ENCODE results near the gene NMNAT3. TPM values are rescaled to one million over a fixed set of nuclear protein-coding genes. Genes with fewer than 3 reads are reported as not detected.

Gene NMNAT3
- total RNA-seq, 2 donors from 2014 or later = 6.4 to 9.5 TPM

DNA sequence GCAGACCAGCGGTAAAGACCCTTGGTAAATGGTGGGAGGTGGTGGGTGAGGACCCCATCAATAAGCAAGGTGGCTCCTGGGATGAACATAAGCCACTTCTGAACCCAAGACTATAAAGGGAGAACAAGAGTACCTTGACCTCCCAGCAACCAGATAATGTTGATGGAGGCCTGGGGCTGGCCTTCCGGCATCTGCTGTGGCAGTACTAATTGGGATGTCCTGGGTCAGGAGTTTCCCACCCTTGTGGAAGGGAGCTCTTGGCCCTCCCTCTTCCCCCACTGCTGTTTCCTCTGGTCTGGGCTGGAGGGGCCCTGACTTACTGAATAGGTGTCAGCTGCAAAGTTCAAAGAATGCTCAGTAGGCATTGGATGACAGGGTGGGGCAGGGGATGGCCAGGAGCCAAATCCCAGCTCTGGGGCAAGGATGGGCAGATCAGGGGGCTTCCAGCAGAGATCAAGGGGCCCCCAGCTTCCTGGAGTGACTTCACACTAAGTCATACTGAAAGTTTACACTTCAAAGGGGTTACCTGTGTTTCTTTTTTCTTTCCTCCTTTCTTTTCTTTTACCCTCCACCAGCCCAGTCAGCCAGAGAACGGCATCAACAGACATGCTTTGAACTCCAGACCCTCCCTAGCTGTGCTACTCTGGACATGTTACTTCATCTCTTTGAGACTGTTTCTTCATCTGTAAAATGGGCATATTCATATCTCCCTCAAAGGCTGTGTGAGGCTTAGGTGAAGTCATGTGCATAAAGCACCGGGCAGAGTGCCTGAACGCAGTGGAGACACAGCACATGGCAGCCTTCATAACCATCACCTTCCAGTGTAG lies 139.8 kb downstream of the NMNAT3 start:
- no peaks in the 10 kb centered on the region for H3K36me3 Mint-ChIP-seq (ENCODE audit: insufficient read depth in 2 of 2)
- no peaks in the 10 kb centered on the region for H3K9me3 Mint-ChIP-seq
- no peak overlapping the region for H3K4me3 Mint-ChIP-seq
- H3K4me1 Mint-ChIP-seq (ENCODE audit: low read depth) = peaks cover 22% of the 10 kb centered on the region
- peaks cover 63% of the 10 kb centered on the region for H3K27me3 Mint-ChIP-seq (ENCODE audit: low read depth)
- H3K27ac Mint-ChIP-seq = no peak overlapping the region
- DNase-seq (peak; percentile 11 to 18), ATAC-seq (replicated peaks in 1 of 2) (peak; percentile 40 to 61)

DNA sequence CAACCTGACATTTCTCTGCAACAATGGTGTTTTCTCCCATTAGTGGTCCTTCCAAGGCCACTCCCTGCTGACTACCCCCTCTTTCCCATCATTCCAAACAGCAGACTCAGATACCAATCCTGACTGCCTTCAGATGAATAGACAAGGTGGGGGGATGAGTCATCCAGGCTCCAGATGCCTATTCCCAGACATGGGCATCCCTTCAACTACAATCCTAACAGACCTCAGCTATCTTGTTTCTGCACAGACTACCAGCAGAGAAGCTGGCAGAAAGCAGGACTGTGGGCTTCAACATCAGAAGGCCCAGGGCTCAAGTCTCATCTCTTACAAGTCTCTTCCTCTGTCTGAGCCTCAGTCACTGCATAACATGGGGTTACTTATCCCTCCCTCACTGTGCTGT lies 140.4 kb downstream of the NMNAT3 start:
- Mint-ChIP-seq H3K9me3 (no peaks in the 10 kb centered on the region), H3K36me3 (ENCODE audit: insufficient read depth in 2 of 2) (no peaks in the 10 kb centered on the region), H3K27me3 (ENCODE audit: low read depth) (peaks cover 58% of the 10 kb centered on the region), H3K27ac (no peak overlapping the region), H3K4me1 (ENCODE audit: low read depth) (peaks cover 22% of the 10 kb centered on the region), H3K4me3 (no peak overlapping the region)
- DNase-seq = no peak
- no peak for ATAC-seq (replicated peaks in 1 of 2)

DNA sequence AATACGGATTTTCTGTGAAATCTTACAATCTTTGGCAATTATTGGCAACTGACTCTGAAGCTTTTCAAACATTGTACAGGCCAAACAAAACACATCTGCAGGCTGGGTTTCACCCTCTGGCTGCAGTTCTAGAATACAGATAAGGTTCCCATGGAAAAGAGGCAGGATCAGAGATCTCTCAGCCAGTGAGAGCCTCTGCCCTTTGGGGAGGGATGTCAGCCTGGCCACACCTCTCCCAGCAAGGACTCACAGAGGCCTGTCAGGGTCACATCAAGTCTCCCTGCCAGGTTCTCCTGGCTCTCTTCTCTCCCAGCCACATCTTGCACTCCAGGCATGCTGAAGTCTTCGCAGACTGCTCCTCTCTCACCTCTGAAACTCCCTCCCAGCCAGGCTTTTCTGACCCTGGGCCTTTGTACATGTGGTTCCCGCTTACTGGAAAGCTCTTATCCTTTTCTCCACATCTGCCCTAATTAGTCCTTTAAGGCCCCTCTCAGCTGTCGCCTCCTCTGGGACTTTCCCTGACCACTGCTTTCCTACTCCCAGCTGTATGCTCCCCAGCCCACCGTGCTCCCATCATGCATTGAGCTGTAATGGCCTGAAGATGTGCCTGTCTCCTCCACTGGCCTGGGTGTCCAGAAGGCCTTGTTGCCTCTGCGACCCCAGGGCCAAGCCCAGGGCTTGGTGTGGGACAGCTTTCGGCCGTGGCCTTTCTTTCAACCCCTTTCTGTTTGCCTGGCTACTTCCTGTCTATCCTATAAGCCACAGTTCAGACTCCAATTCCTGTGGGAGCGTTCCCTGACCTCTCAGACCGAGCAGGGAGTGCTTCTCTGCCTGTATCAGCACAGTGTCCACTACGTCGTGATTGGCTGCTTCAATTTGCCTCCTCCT lies 142.5 kb downstream of the NMNAT3 start:
- H3K9me3 Mint-ChIP-seq = no peaks in the 10 kb centered on the region
- no peak overlapping the region for H3K4me3 Mint-ChIP-seq
- DNase-seq (no peak), ATAC-seq (replicated peaks in 1 of 2) (no peak)
- H3K27ac Mint-ChIP-seq = no peak overlapping the region
- H3K27me3 Mint-ChIP-seq (ENCODE audit: low read depth) = peaks cover 37% of the 10 kb centered on the region
- H3K36me3 Mint-ChIP-seq (ENCODE audit: insufficient read depth in 2 of 2) = no peaks in the 10 kb centered on the region
- peaks cover 16% of the 10 kb centered on the region for H3K4me1 Mint-ChIP-seq (ENCODE audit: low read depth)

DNA sequence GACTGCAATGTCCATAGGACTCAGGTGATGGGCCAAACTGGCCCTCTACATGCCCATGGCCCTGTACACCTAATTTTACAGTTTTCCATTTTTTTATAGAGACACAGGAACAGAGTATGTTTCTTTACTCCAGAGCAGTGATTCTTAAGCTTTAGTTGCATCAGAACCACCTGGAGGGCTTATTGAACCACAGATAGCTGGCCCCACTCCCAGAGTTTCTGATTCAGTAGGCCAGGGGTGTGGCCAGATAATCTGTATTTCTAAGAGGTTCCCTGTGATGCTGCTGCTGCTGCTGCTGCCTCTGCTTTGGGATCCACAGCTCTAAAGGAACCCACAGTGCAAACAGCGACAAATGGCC lies 143.3 kb downstream of the NMNAT3 start:
- Mint-ChIP-seq H3K36me3 (ENCODE audit: insufficient read depth in 2 of 2) (no peaks in the 10 kb centered on the region), H3K4me1 (ENCODE audit: low read depth) (peaks cover 16% of the 10 kb centered on the region), H3K4me3 (no peak overlapping the region), H3K9me3 (no peaks in the 10 kb centered on the region), H3K27ac (no peak overlapping the region), H3K27me3 (ENCODE audit: low read depth) (peaks cover 32% of the 10 kb centered on the region)
- no peak for DNase-seq
- ATAC-seq (replicated peaks in 1 of 2) = no peak

DNA sequence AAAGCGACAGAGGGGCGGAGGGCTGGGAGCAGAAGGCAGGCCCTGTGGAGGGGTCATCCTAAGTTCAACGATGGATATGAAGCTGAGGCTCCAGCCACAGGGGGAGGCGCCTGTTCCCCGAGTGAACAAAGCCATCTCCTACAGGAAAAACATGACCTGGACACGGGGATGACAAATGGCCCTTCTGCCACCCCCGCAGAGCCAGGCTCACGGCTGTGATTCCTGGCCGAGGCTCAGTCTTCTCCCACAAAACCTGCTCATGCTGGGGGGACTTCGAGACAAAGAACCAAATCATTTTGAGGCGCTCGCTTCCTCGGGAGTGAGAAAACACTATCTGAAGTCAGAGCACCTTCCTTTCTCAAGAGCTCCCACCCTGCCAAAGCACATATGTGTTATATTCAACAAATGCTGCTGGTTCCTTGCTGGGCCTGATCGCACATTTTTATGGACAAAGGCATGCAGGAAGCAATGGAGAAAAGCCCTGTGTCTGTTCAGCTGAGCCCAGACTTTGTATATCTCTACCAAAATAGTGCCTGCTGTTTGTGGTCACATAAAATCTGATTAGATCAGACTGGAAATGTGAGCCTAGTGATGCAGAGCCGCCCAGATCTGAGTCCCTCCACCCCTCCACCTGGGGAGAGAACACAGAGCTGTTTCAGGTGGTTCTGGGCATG lies 143.9 kb downstream of the NMNAT3 start:
- Mint-ChIP-seq H3K4me1 (ENCODE audit: low read depth) (peaks cover 15% of the 10 kb centered on the region), H3K4me3 (no peak overlapping the region), H3K27ac (no peak overlapping the region), H3K36me3 (ENCODE audit: insufficient read depth in 2 of 2) (no peaks in the 10 kb centered on the region), H3K27me3 (ENCODE audit: low read depth) (peaks cover 30% of the 10 kb centered on the region), H3K9me3 (no peaks in the 10 kb centered on the region)
- no peak for ATAC-seq (replicated peaks in 1 of 2)
- DNase-seq = no peak

DNA sequence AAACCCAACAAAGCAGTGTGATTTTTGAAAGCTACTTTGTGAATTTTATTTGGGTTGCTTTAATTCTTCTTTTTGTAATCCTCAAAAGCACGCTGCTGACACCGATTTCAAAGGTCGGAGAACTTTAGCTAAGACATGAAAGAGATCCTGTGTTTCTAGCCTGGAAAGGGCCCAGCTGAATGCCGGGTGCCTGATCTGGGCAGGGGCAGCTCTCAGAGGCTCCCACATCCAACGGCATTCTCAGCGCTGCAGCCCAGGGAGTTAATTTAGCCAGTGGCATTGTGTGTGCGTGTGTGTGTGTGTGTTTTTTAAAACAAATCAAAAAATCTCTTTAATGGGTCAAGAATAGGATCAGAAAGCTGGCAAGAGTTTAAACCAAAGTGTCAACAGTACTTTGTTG lies 144.8 kb downstream of the NMNAT3 start:
- no peak for DNase-seq
- peaks cover 6% of the 10 kb centered on the region for H3K4me1 Mint-ChIP-seq (ENCODE audit: low read depth)
- no peaks in the 10 kb centered on the region for H3K9me3 Mint-ChIP-seq
- no peaks in the 10 kb centered on the region for H3K36me3 Mint-ChIP-seq (ENCODE audit: insufficient read depth in 2 of 2)
- peaks cover 21% of the 10 kb centered on the region for H3K27me3 Mint-ChIP-seq (ENCODE audit: low read depth)
- no peak for ATAC-seq (replicated peaks in 1 of 2)
- no peak overlapping the region for H3K27ac Mint-ChIP-seq
- H3K4me3 Mint-ChIP-seq = no peak overlapping the region

DNA sequence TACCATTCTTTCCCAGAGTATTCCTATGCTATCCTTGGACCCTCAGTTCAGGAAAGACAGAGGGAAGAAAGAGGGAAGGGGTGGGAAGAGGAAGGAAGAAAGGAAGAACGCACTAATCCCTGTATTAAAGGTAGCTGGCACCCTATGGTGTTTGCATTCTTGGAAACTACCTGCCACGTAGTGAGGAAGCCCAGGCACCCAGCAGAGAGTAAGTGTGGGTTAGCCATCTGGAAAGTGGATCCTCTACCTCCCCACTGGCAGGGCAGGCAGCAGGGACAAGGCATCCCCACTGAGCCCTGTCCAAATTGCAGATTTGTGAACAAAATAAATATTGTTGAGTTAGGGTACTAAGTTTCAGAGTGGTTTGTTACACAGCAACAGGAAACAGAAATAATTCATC lies 147.1 kb downstream of the NMNAT3 start:
- ATAC-seq (replicated peaks in 1 of 2) (no peak), DNase-seq (no peak)
- H3K4me3 Mint-ChIP-seq = no peak overlapping the region
- H3K27me3 Mint-ChIP-seq (ENCODE audit: low read depth) = peaks cover 6% of the 10 kb centered on the region
- no peaks in the 10 kb centered on the region for H3K9me3 Mint-ChIP-seq
- H3K36me3 Mint-ChIP-seq (ENCODE audit: insufficient read depth in 2 of 2) = no peaks in the 10 kb centered on the region
- H3K27ac Mint-ChIP-seq = no peak overlapping the region
- H3K4me1 Mint-ChIP-seq (ENCODE audit: low read depth) = no peaks in the 10 kb centered on the region

DNA sequence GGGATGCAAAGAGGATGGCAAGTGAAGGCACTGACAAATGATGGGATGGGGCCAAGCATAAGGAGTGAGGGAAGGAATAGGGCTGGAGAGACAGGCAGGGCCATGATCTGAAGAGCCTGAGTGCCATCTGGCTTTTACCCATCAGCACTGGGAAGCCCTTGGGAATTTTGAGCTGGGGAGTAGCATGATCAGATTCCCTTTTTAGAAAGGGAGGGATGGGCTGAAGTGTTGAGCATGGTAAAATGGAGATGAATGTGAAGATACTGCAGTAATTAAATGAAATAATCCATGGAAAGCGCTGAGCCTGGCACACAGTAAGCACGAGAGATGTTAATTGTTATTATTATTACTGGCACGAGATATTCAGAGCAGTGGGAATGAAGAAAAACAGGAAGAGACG lies 148.1 kb downstream of the NMNAT3 start:
- no peaks in the 10 kb centered on the region for H3K36me3 Mint-ChIP-seq (ENCODE audit: insufficient read depth in 2 of 2)
- H3K27me3 Mint-ChIP-seq (ENCODE audit: low read depth) = no peaks in the 10 kb centered on the region
- no peak overlapping the region for H3K4me3 Mint-ChIP-seq
- H3K27ac Mint-ChIP-seq = no peak overlapping the region
- DNase-seq (no peak), ATAC-seq (replicated peaks in 1 of 2) (no peak)
- H3K4me1 Mint-ChIP-seq (ENCODE audit: low read depth) = no peaks in the 10 kb centered on the region
- no peaks in the 10 kb centered on the region for H3K9me3 Mint-ChIP-seq

DNA sequence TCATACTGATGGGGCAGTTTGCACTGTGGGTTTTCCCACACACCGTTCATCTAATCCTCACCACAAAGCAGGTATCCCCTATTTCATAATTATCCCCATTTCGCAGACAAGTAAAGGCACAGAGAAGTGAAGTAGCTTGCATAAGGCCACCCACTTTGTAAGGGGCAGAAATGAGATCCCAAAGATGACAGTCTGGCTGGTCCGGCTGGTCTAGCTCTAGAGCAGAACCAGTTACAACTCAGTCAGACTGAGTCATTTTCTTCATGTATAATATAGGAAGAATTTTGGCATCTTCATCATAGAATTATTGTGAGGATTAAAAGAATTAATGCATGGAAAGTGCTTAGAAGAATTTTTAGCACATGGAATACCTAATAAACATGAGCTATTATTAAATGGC lies 148.8 kb downstream of the NMNAT3 start:
- ATAC-seq (replicated peaks in 1 of 2) (no peak), DNase-seq (no peak)
- Mint-ChIP-seq H3K36me3 (ENCODE audit: insufficient read depth in 2 of 2) (no peaks in the 10 kb centered on the region), H3K4me1 (ENCODE audit: low read depth) (no peaks in the 10 kb centered on the region), H3K27ac (no peak overlapping the region), H3K4me3 (no peak overlapping the region), H3K27me3 (ENCODE audit: low read depth) (no peaks in the 10 kb centered on the region), H3K9me3 (no peaks in the 10 kb centered on the region)

DNA sequence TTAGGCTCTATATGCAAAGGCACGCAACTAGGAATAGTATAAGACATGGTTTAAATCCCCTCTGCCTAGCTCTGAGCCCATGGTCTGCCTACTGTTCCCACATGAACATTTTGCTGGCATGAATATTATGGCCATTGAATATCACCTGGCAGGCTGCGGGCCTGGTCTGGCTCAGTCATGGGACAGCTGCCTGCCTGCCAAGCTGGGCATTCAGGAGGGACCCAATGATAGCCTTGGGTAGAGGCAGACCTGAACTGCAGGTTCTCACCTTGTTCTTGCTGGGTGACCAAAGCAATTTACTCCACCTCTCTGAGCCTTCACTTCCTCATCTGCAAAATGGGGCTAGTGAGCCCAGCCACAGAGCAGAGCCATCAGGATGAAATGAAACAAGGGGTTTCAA lies 149.5 kb downstream of the NMNAT3 start:
- H3K27me3 Mint-ChIP-seq (ENCODE audit: low read depth) = no peaks in the 10 kb centered on the region
- ATAC-seq (replicated peaks in 1 of 2) = no peak
- H3K36me3 Mint-ChIP-seq (ENCODE audit: insufficient read depth in 2 of 2) = no peaks in the 10 kb centered on the region
- DNase-seq = no peak
- H3K4me1 Mint-ChIP-seq (ENCODE audit: low read depth) = no peaks in the 10 kb centered on the region
- H3K4me3 Mint-ChIP-seq = no peak overlapping the region
- no peak overlapping the region for H3K27ac Mint-ChIP-seq
- H3K9me3 Mint-ChIP-seq = no peaks in the 10 kb centered on the region

DNA sequence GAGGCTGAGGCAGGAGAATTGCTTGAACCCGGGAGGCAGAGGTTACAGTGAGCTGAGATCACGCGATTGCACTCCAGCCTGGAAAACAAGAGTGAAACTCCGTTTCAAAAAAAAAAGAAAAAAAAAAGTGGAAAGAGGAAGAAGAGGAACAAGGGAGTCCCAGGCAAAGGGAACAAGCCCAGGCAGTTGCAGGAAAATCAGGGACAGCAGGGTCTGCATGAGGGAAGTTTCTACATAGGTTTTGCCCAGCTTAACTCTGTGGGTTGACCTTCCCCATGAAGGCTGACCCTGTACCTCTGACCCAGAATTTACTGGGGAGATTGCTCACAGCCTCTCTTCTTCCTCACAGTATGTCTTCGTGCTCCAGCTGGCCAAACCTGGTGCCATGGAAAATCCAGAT lies 150.5 kb downstream of the NMNAT3 start:
- H3K27me3 Mint-ChIP-seq (ENCODE audit: low read depth) = no peaks in the 10 kb centered on the region
- DNase-seq = no peak
- no peaks in the 10 kb centered on the region for H3K9me3 Mint-ChIP-seq
- H3K4me3 Mint-ChIP-seq = no peak overlapping the region
- no peak for ATAC-seq (replicated peaks in 1 of 2)
- H3K36me3 Mint-ChIP-seq (ENCODE audit: insufficient read depth in 2 of 2) = no peaks in the 10 kb centered on the region
- H3K4me1 Mint-ChIP-seq (ENCODE audit: low read depth) = no peaks in the 10 kb centered on the region
- H3K27ac Mint-ChIP-seq = no peak overlapping the region

DNA sequence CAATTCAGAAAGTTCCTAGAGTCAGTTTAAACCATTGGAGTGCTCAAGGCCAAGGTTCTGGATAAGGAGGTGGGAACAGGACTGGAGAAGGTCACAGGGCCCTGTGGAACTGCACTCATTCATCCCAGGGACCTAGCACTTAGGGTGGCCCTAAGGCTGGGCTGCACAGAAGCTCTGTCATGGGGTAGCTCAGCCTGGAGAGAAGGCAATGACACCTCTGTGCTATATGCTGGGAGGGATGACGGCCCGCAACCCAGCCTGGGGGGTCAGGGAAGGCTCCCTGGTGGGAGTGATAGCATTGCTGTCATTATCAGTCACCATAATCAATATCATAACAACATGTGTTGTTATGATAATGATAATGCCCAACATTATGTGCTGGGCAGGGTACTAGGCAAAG lies 151.6 kb downstream of the NMNAT3 start:
- DNase-seq (no peak), ATAC-seq (replicated peaks in 1 of 2) (no peak)
- Mint-ChIP-seq H3K36me3 (ENCODE audit: insufficient read depth in 2 of 2) (no peaks in the 10 kb centered on the region), H3K4me3 (no peak overlapping the region), H3K4me1 (ENCODE audit: low read depth) (no peaks in the 10 kb centered on the region), H3K27me3 (ENCODE audit: low read depth) (no peaks in the 10 kb centered on the region), H3K27ac (no peak overlapping the region), H3K9me3 (no peaks in the 10 kb centered on the region)
